Upper lobe of left lung (tissue), 4 donors: ENCODE data around the gene CADPS.

ENCODE experiments used
- CTCF ChIP-seq, 6 experiments: fragments of 450-650 bp in 4 of 6; fragments of 200-600 bp in 2 of 6; sonication (generic) in 2 of 6; IDR thresholded peaks; one replicate each; pipeline ENCODE4 v1.5.1; 2016 to 2019; ENCODE audit warnings: antibody characterized with exemption in 6 of 6
- EP300 ChIP-seq, 4 donors: sonication (generic); formaldehyde crosslinking; IDR thresholded peaks; one replicate each; pipeline ENCODE4 v1.5.1; 2017; ENCODE audit warnings: antibody characterized with exemption in 4 of 4, control low read depth in 2 of 4
- POLR2A ChIP-seq, 4 donors: fragments of 450-650 bp; IDR thresholded peaks; one replicate each; pipeline ENCODE4 v1.5.1; 2016 to 2017; ENCODE audit warnings: antibody characterized with exemption in 4 of 4, mild to moderate bottlenecking in 2 of 4
- POLR2AphosphoS5 ChIP-seq, 2 donors: sonication (generic); formaldehyde crosslinking; IDR thresholded peaks; one replicate each; pipeline ENCODE4 v1.5.1; 2017; ENCODE audit warnings: antibody characterized with exemption in 2 of 2

GRCh38 chr3:62659660-62660059 lies 215.6 kb downstream of the CADPS start:
- TF ChIP-seq CTCF (IDR thresholded peaks at IDR 0.05): no peak
- TF ChIP-seq EP300 (IDR thresholded peaks at IDR 0.05): no peak
- TF ChIP-seq POLR2A (IDR thresholded peaks at IDR 0.05): no peak
- no peak for TF ChIP-seq POLR2AphosphoS5 (IDR thresholded peaks at IDR 0.05)
